ENCODE measurements around the gene IFNE.

Gene IFNE, protein sequence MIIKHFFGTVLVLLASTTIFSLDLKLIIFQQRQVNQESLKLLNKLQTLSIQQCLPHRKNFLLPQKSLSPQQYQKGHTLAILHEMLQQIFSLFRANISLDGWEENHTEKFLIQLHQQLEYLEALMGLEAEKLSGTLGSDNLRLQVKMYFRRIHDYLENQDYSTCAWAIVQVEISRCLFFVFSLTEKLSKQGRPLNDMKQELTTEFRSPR

DNA sequence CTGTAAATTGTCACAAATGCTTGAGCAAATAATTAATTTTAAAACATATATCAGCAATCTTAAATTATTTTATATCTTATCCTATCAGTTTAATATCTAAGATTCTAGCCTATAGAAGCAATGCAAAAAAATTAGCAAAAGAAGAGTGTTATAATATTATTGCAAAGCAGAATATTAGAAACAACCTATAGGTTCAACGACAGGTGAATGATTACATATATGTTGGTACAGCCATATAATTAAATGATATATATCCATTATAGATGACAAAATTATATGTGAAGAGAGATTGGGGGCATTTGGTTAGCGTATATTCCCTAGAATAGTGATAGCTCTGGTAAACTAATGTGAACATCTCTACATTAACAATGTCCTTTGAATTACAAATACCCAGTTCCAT, at the start of gene IFNE:
IFNE (minus strand) TSS at position 101 of the 400 bp plus-strand sequence. CDS start 619 bp downstream, outside the sequence.
- no peak for DNase-seq (ENCODE audit: low spot score)

DNA sequence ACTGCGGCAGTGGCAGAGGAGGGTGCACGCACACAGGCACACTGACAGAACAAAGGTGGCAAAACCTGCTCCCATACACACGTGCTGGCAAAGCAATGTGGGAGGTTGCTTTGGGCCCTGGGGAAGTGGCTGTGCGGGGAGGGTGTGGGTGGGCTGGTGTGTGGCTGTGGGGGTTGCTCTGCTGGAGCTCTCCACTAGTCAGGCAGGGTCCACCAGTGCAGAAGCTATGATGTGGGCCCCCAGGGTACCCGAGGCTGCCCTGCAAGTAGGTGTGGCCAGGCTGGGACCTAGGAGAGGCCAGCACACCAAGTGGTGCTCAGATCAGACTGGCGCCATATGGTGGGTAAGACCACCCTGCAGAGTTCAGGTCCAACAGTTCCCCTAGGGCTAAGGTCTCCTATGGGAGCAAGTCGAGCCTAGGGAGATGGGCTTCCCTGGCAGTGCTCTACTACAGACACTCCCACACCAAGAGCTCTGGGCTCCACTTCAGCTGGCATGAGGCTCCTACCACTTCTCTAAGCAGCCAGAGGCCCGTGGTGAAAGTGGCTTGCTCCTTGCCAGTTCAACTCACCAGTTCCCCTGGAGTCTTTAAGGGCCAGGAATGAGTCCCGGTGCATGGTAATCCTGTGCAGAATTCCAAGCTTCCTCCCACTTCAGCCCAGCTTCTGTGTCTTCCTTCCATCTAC, 46.2 kb upstream of the IFNE start:
- no peak for DNase-seq (ENCODE audit: low spot score)

DNA sequence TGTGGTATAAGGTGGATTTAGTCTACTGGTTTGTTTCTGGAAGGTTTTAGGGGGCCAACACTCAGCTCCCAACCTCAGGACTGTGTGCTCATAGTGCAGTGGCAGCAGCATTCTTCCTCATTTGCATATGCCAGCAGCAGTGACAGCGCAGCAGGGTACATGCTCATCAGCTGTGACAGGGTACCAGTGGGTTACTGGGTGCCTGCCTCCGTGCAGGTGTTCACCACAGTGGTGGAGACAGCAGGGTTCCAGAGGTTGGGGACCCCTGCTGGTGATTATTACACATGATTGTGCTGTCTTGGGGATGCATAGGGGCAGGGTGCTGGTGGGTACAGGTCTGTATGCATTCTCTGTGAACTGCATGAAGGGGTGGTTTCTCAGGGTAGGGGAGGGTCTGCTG, 45.5 kb upstream of the IFNE start:
- DNase-seq (ENCODE audit: low spot score): no peak

DNA sequence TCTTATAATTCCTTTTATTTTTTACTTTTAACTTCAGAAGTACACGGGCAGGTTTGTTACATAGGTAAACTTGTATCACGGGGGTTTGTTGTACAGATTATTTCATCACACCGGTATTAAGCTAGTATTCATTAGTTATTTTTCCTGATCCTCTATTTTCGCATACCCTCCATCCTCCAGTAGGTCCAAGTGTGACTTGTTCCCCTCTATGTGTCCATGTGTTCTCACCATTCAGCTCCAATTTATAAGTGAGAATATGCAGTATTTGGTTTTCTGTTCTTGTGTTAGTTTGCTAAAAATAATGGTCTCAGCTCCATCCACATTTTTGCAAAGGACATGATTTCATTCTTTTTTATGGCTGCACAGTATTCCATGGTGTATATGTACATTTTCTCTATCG, 43.1 kb upstream of the IFNE start:
- DNase-seq (ENCODE audit: low spot score): no peak

DNA sequence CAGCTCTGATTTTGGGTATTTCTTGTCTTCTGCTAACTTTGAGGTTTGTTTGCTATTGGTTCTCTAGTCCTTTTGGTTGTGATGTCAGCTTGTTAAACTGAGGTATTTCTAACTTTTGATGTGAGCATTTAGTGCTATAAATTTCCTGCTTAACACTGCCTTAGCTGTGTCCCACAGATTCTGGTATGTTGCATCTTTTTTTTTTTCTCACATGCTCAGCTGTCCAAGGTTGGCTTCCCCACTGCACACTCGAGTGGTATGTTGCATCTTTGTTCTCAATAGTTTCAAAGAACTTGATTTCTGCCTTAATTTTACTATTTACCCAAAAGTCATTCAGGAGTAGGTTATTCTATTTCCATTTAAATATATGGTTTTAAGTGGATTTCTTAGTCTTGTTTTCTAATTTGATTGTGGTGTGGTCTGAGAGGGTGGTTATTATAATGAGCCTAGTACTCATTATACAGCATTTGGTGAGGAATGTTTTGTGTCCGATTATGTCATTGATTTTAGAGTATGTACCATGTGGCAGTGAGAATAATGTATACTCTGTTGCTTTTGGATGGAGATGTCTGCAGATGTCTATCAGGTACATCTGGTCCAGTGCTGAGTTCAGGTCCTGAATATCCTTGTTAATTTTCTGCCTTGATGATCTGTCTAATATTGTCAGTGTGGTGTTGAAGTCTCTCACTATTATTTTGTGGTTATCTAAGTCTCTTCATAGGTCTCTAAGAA, 42.2 kb upstream of the IFNE start:
- DNase-seq (ENCODE audit: low spot score): no peak

DNA sequence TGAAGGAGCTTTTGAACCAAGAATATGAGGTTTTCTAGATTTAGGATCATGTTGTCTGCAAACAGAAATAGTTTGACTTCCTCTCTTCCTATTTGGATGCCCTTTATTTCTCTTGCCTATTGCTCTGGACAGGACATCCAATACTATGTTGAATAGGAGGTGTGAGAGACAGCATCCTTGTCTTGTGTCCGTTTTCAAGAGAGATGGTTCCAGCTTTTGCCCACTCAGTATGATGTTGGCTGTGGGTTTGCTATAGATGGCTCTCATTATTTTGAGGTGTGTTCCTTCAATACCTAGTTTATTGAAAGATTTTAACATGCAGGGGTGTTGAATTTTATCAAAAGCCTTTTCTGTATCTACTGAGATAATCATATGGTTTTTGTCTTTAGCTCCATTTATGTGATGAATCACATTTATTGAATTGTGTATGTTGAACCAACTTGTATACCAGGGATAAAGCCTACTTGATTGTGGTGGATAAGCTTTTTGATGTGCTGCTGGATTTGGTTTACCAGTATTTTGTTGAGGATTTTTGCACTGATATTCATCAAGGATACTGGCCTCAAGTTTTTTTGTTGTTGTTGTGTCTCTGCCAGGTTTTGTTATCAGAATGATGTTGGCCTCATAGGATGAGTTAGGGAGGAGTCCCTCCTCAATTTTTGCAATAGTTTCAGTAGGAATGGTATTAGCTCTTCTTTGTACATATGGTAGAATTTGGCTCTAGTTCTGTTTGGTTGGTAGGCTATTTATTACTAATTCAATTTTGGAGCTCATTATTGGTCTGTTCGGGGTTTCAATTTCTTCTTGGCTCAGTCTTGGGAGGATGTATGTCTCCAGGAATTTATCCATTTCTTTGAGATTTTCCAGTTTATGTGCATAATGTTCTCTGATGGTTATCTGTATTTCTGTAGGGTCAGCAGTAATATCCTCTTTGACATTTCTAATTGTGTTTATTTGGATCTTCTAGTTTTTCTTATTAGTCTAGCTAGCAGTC, 41.2 kb upstream of the IFNE start:
- DNase-seq (ENCODE audit: low spot score): no peak

DNA sequence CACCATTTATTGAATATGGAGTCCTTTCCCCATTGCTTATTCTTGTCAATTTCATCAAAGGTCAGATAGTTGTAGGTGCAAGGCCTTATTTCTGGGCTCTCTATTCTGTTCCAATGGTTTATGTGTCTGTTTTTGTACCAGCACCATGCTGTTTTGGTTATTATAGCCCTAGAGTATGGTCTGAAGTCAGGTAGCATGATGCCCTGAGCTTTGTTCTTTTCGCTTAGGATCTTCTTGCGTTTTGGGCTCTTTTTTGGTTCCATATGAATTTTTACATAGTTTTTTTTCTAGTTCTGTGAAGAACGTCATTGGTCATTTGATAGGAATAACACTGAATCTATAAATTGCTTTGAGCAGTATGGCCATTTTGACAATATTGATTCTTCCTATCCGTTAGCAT, 40.2 kb upstream of the IFNE start:
- no peak for DNase-seq (ENCODE audit: low spot score)

DNA sequence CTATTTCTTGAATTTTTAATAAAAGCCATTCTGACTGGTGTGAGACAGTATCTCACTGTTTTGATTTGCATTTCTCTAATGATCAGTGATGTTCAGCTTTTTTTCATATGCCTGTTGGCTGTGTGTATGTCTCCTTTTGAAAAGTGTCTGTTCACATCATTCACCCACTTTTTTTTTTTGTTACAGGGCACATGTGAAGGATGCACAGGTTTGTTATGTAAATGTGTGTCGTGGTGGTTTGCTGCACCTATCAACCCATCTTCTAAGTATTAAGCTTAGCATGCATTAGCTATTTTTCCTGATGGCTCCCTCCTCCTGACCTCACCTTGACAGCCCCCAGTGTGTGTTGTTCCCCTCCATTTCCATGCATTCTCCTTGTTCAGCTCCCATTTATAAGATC, 39.3 kb upstream of the IFNE start:
- DNase-seq (ENCODE audit: low spot score): no peak

DNA sequence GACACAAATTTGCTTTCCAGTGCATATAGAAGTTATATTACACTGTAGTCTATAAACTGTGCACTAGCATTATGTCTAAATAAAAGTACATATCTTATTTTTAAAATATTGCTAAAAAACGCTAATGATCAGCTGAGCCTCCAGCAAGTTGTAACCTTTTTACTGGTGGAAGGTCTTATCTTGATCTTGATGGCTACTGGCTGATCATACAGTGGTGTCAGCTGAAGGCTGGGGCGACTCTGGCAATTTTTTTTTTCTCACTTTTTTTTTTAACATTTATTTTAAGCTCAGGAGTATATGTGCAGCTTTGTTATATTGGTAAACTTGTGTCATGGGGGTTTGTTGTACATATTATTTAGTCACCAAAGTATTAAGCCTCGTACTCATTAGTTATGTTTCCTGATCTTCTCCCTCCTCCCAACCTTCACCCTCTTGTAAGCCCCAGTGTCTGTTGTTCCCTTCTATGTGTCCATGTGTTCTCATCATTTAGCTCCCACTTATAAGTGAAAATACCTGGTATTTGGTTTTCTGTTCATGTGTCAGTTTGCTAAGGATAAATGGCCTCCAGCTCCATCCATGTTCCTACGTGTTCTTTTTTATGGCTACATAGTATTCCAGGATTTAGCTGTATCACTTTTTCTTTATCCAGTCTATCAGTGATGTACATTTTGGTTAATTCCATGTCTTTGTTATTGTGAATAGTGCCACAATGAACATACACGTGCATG, 38.6 kb upstream of the IFNE start:
- no peak for DNase-seq (ENCODE audit: low spot score)

DNA sequence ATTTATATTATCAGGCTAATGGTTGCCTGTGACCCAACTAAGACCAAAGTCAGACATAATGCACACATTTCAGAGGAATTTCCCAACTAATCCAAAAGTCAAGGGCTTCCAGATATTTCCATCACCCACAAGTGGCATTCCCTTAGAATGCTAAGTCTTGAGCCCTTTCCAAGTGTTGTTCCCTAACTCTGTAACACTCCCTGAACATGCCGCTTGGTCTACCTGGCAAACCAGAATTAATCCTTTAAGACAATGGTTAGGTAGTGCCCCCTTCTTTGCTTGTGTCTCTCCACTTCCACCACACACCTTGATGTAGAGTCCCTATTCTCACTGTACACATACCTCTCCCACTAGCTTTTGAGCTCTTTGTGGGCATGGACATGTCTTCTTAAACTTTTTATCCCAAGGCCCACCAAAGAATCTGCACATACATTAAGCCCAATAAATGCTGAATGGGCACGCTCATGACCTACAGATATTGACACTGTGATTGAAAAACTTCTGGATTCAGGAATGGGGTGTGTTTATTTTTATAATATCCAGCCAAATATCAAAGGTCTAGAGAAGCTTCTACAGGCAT, 37.8 kb upstream of the IFNE start:
- no peak for DNase-seq (ENCODE audit: low spot score)

DNA sequence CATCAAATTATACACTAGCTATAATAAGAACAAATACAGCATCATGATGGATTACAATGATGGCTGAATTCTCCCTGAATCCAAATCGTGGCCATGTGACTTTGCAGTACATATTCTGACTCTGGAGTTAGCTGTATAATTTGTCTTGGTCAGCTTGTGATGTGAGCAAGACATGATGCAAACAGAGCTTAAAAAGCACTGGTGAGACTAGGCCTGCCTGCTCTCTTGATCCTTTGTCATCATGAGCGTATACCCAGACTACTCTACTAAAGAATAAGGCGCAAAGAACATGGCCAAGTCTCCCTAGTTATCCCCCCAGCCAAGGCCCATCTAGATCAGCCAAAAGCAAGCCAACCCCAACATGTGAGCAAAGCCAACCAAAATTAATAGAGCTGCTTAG, 34.7 kb upstream of the IFNE start:
- no peak for DNase-seq (ENCODE audit: low spot score)

DNA sequence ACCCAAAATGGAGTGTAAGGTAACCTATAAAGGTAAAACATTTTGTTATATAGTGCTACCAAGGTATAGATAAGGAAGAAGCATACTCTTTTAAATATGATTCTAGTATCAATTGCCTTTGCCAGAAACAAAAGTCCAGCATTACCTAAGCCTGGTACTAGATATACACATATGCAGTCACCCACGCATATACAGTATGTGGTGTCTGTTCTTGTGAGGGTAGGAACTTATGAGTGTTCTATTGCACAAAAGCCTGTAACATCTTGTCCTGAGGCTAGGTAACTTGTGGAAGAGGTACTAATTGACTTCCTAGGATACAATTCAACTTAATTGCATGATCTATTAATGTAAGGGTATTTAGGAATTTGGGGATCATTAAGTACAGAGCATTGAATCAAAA, 31.3 kb upstream of the IFNE start:
- DNase-seq (ENCODE audit: low spot score): no peak

DNA sequence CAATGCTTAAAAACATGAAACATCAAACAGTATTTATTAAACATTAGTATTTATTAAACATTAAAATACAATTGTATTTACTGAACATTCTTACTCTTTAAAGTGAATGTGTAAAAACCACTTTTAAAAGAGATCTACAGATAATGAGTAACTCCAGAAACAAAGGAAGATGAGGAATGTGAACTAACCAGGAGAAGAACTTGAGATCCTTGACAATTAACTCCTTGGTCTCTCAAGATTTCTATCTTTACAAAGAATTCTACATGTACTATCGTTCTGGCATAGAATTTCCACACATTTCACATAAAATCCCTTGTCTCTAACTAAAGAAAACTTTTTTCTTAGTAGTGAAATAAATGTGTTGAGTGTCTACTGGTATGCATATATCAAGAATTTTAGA, 28.7 kb upstream of the IFNE start:
- DNase-seq (ENCODE audit: low spot score): no peak

DNA sequence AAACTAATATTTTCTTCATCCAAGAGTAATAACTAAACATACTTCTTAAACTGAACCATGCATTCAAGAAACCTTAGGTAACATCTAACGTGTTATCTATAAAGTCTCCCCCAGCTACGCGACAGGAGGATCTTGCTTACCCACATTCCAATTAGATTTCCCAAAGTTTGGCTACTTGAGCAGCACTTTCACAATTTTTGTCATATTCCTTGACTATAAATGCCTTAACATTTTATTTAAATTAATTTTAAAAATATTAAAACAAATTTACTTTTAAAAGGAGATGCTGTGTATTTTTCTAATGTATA, 25.3 kb upstream of the IFNE start:
- no peak for DNase-seq (ENCODE audit: low spot score)

DNA sequence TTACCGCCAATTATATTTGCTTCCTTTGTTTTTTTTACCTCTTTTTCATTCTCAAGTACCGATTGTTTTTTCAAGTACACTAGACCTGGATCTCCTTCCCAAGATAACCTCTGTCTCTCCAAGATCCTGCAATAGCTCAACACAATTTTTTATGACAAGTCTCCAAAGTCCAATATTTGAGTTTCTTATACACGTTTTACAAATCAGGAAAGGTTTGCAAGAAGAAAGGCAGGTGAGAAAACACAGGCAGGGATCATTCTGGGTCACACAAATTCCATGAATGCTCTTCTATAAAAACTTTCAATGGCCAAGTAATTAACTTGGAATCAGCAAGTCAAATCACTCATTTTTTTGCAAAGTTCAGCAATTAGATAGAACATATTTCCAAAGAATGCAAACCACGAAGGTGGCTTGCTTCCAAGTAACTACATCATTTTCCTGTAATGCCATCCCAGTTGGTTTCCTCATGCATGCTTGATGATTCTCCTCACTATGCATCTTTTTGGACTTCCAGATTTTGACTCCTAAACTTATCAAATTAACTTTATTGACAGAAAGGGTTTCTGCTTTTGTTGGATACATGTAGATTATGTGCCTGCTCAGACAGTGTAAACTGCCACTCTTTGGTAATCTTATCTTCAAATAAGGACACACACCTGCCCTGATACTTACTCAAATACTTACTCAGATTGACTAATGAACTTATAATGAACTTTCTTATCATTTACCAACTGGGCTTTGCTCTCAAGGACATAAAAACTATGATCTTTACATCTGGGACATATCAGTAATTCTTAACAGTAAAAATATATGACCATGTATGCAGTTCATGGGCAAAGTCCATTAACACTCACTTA, 24.7 kb upstream of the IFNE start:
- no peak for DNase-seq (ENCODE audit: low spot score)

DNA sequence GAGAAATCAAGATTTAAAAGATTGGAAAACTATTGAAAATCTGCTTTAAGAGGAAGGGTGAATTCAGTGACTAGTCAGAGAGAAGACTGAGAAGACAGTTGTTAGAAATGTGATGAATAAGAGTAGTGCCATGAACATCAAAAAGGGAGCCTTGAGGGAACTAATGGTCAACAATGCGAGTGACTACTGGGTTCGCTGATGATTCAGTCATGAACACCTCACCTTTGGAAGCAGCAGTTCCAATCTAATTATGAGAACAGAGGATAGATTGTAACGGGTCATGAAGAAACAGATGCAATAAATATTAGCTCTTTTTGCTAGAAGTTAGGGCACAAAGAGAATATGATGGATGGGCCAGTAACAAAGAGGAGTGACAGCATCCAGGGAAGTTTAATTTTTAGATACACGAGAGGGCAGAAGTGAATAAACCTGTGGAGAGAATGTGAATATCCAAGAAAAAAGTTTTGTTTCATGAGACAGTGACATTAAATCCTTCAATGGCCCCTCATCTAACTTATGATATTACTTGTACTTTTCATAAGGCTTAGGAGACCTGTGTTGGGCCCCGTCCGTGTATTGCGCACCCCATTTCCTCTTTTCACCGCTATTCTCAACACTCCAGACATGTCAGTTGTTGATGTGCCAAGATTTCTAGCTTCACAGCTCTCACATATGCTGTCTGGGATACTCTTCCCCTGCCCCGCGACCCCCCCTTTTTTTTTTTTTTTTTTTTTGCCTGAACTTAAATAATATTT, 23.5 kb upstream of the IFNE start:
- no peak for DNase-seq (ENCODE audit: low spot score)

DNA sequence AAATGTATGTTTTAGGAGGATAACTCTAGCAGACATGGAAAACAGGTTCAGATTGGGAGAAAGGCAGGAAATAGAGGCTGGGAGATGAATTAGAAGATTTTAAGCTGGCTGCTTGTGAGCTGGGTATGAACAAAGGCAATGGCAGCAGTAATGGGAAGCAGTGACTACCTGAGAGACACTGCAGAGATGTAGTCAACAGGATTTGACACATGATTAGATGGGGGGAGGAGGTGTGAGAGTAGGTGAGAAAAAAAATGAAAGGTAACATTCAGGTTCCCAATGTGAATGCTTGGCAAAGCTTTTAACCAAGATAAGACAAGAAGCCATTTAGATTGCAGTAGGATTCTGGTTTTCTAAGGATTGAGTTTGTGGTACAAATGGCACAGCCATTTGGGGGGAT, 22.8 kb upstream of the IFNE start:
- DNase-seq (ENCODE audit: low spot score): no peak

DNA sequence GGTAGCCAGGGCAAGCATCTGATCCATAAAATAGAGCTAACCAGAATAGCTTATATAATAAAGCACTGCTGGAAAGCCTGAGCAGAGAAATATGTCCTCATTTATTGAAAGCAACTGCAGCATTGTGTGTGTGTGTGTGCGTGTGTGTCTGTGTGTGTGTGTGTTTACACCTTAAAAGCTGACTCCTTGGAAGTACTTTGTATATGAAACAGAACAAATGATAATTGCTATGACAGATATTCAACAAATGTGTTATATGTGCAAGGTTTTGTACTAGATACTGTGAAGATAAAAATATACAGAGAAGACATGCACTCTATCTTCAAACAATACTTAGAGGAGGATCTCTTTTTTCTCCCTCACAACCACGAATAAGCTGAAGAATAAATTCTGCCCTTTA, 22.0 kb upstream of the IFNE start:
- DNase-seq (ENCODE audit: low spot score): no peak

DNA sequence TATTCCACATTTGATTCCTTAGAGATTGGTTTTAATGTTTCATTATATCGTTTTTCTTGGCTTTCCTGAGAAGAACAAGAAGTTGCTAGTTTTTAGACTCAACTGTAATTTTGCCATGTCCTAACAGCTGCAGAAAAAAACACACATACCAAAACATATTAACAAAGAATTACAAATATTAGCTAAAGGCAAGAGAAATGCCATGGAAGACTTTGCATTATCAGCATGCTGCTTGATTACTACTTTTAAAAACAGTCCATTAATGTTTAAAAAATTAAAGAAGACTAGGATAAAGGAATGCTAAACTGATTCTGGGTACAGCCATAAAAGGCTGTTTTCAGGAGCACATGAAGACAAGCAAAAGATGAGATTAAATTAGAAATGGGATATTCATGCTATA, 20.5 kb upstream of the IFNE start:
- no peak for DNase-seq (ENCODE audit: low spot score)

DNA sequence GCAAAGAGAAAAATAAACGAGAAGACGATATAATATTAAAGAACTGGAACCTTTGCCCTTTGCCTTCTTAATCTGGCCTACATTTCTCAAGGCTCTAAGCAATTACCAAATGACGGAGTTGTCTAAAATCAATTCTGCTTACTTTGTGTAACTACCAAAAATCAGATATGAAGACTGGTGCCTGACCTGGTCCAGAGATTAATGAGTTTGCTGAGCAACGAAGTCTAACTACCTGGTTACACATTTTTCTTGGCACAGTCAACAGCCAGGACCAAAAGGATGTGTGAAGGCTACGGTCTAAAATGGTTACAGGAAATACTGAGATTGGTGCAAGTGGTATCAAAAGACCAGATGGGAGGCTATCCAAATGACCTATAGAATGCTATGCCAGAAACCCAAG, 17.8 kb upstream of the IFNE start:
- no peak for DNase-seq (ENCODE audit: low spot score)

Data from ecto neural progenitor cell (in vitro differentiated cells).